ENCODE data around the gene MFSD8. TPM values are rescaled to one million over a fixed set of nuclear protein-coding genes. Genes with fewer than 3 reads are reported as not detected.

MFSD8 gene
- total RNA-seq, 1 experiment from 2014 or later, result 24.0 TPM

- Histone ChIP-seq H3K56ac (ENCODE audit: insufficient read length, low read depth, low read length) (no peak overlapping the region), H2AFZ (ENCODE audit: low read length) (no peak overlapping the region), H3K23me2 (ENCODE audit: insufficient read length, low read depth, low read length, poor library complexity, severe bottlenecking) (no peaks in the 10 kb centered on the region), H4K8ac (replicated peaks; ENCODE audit: insufficient read length, low read depth, low read length) (no peak overlapping the region), H4K5ac (ENCODE audit: insufficient read length, low read depth, low read length) (no peak overlapping the region), H4K91ac (ENCODE audit: insufficient read length, low read depth, low read length) (no peak overlapping the region), H3K14ac (ENCODE audit: insufficient read depth, low read length) (no peak overlapping the region), H3K79me1 (ENCODE audit: insufficient read depth, low read depth, low read length, poor library complexity, severe bottlenecking) (no peaks in the 10 kb centered on the region), H3K9ac (ENCODE audit: extremely low read depth, insufficient read length, low read length) (no peak overlapping the region), H3K27ac (ENCODE audit: insufficient read length, low read depth, low read length) (no peak overlapping the region), H2BK15ac (ENCODE audit: low read depth, low read length) (no peak overlapping the region), H3K4me1 (ENCODE audit: insufficient read depth, low read length) (no peaks in the 10 kb centered on the region), H3K27me3 (ENCODE audit: insufficient read depth, low read length) (no peaks in the 10 kb centered on the region), H3K79me2 (ENCODE audit: insufficient read depth, low read length) (no peaks in the 10 kb centered on the region), H3K9me3 (ENCODE audit: control insufficient read depth, low read depth, low read length) (no peaks in the 10 kb centered on the region), H2BK12ac (ENCODE audit: insufficient read length, low read depth, low read length) (no peak overlapping the region), H4K20me1 (ENCODE audit: control insufficient read depth, insufficient read depth, insufficient read length) (no peaks in the 10 kb centered on the region), H3K23ac (ENCODE audit: insufficient read length, low read depth, low read length) (no peak overlapping the region), H2BK5ac (ENCODE audit: insufficient read length, low read length) (no peak overlapping the region), H3K4me2 (ENCODE audit: insufficient read depth, insufficient read length, low read length) (no peak overlapping the region), H3K4ac (ENCODE audit: low read depth, low read length) (no peak overlapping the region), H3K18ac (ENCODE audit: insufficient read length, low read depth, low read length) (no peak overlapping the region), H3T11ph (ENCODE audit: low read length) (no peak overlapping the region), H2BK120ac (ENCODE audit: low read depth, low read length, poor library complexity, severe bottlenecking) (no peak overlapping the region), H2AK5ac (ENCODE audit: insufficient read length, low read length) (no peak overlapping the region), H2BK20ac (ENCODE audit: low read depth, low read length, poor library complexity, severe bottlenecking) (no peak overlapping the region)
- Mint-ChIP-seq H3K4me3 (no peak overlapping the region), H3K27me3 (ENCODE audit: low read depth) (no peaks in the 10 kb centered on the region), H3K9me3 (no peaks in the 10 kb centered on the region), H3K27ac (no peak overlapping the region), H3K36me3 (ENCODE audit: insufficient read depth in 1 of 3, low read depth in 3 of 3) (peaks cover 5 to 33% (median 21%) of the 10 kb centered on the region in 3 experiments; a peak in 5 of 7 replicates), H3K4me1 (no peaks in the 10 kb centered on the region)
- no peak for DNase-seq
- no CpG with 5 or more reads among the region's 1 CpG for WGBS (ENCODE audit: extremely low coverage, insufficient read length, low lambda C conversion rate)
- no peak for TF ChIP-seq CTCF (conservative IDR thresholded peaks at IDR 0.05)
Observed at GRCh38 chr4:127985989-127986388, 21.0 kb upstream of the MFSD8 start.

Measured in H9 (cell line).